ENCODE results near the gene KCNS1.

KCNS1 gene

DNA sequence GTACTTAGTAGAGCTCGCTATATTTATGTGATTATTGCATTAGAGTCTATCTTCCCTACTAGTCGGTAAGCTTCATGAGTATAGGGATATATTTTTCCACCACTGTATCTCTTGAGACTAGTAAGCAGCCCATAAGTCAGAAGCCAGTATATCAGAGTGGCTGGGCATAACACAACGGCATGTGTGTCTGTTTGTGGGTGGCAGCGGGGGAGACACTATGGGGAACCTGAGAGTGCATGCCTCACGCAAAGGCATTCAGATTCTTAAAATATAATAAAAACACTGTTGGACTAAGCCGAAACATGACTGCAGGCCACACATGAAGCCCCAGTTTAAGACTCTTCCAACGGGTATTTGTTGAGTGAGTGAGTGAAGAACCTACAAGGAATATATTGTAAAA, 8.0 kb downstream of the KCNS1 start:
- TF ChIP-seq, protein P1, sequence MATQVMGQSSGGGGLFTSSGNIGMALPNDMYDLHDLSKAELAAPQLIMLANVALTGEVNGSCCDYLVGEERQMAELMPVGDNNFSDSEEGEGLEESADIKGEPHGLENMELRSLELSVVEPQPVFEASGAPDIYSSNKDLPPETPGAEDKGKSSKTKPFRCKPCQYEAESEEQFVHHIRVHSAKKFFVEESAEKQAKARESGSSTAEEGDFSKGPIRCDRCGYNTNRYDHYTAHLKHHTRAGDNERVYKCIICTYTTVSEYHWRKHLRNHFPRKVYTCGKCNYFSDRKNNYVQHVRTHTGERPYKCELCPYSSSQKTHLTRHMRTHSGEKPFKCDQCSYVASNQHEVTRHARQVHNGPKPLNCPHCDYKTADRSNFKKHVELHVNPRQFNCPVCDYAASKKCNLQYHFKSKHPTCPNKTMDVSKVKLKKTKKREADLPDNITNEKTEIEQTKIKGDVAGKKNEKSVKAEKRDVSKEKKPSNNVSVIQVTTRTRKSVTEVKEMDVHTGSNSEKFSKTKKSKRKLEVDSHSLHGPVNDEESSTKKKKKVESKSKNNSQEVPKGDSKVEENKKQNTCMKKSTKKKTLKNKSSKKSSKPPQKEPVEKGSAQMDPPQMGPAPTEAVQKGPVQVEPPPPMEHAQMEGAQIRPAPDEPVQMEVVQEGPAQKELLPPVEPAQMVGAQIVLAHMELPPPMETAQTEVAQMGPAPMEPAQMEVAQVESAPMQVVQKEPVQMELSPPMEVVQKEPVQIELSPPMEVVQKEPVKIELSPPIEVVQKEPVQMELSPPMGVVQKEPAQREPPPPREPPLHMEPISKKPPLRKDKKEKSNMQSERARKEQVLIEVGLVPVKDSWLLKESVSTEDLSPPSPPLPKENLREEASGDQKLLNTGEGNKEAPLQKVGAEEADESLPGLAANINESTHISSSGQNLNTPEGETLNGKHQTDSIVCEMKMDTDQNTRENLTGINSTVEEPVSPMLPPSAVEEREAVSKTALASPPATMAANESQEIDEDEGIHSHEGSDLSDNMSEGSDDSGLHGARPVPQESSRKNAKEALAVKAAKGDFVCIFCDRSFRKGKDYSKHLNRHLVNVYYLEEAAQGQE (IDR thresholded peaks at IDR 0.05; ENCODE audit: low read depth), result no peak

DNA sequence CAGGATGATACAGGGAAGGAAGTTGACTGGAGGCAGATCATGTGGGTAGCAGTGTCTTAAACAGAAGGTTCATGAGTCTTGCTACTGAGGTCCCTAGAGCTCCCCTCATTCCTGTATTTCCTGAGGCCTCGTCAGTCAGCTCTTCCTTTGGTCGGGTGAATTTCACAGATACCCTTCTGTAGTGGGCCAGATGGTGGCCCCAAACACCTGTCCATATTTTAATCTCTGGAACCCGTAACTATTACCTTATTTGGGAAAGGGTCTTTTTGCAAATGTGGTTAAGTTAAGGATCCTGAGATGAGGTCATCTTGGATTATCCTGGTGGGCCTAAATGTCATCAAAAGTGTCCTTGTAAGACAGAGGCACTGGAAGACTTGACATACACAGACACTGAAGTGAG, 9.6 kb downstream of the KCNS1 start:
- no peak for TF ChIP-seq RAD21 (IDR thresholded peaks at IDR 0.05; ENCODE audit: low read depth)
- TF ChIP-seq CREB1 (IDR thresholded peaks at IDR 0.05; ENCODE audit: low read depth), result no peak
- TF ChIP-seq FOXM1 (IDR thresholded peaks at IDR 0.05; ENCODE audit: borderline replicate concordance, low read depth), result no peak
- no peak for TF ChIP-seq TAF1 (IDR thresholded peaks at IDR 0.05; ENCODE audit: low read depth)
- no peak for TF ChIP-seq EP300 (IDR thresholded peaks at IDR 0.05; ENCODE audit: borderline replicate concordance)
- TF ChIP-seq EGR1 (IDR thresholded peaks at IDR 0.05), result no peak
- TF ChIP-seq TCF12 (IDR thresholded peaks at IDR 0.05; ENCODE audit: low read depth), result no peak
- TF ChIP-seq, protein P2, sequence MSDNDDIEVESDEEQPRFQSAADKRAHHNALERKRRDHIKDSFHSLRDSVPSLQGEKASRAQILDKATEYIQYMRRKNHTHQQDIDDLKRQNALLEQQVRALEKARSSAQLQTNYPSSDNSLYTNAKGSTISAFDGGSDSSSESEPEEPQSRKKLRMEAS (IDR thresholded peaks at IDR 0.05), result no peak
- TF ChIP-seq ZBTB7A (IDR thresholded peaks at IDR 0.05; ENCODE audit: low read depth), result no peak
- no peak for TF ChIP-seq TEAD4 (IDR thresholded peaks at IDR 0.05)
- TF ChIP-seq CEBPB (IDR thresholded peaks at IDR 0.05), result no peak
- no peak for TF ChIP-seq YY1 (IDR thresholded peaks at IDR 0.05; ENCODE audit: low read depth)
- TF ChIP-seq NFIC (IDR thresholded peaks at IDR 0.05), result no peak
- TF ChIP-seq, protein P3, sequence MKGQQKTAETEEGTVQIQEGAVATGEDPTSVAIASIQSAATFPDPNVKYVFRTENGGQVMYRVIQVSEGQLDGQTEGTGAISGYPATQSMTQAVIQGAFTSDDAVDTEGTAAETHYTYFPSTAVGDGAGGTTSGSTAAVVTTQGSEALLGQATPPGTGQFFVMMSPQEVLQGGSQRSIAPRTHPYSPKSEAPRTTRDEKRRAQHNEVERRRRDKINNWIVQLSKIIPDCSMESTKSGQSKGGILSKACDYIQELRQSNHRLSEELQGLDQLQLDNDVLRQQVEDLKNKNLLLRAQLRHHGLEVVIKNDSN (IDR thresholded peaks at IDR 0.05), result no peak
- TF ChIP-seq, protein P1 (IDR thresholded peaks at IDR 0.05; ENCODE audit: low read depth), result no peak

DNA sequence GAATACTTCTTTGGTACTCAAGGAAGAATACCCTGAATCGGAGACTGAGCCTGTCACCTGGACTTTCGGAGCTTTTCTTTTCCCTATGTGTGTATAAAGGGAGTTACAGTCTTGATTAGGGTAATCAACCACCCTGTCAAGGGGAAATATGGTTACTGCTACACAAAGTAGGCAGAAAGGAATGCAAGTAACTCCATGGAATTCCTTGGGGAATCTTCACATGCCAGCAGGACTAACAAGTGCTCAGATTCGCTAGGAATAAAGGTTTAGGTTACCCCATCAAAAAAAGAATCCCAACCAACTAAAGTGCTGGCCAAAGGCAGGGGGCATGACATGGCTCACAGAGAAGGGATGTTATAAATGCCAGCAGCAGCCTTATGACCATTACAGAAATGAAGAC, 10.4 kb downstream of the KCNS1 start:
- TF ChIP-seq TAF1 (IDR thresholded peaks at IDR 0.05; ENCODE audit: low read depth), result no peak

DNA sequence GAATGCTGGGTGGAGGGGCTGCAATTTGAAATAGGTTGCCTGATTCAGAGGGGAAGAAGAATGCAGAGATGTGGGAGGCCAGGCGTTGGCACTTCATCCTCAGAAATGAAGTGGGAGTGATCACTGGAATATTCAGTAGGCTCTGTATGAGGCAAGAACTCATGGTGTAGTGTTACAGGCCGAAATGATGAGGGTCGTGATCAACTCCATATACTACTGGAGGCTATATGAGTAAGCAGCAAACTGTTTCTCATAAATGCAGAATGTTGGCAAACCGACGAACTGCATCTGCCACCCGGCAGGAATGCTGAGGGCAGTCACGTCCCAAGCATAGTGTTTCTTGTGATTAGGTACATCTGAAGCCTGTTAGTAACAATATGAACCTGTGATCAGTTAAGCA, 12.7 kb downstream of the KCNS1 start:
- TF ChIP-seq TEAD4 (IDR thresholded peaks at IDR 0.05) (no peak), CEBPB (IDR thresholded peaks at IDR 0.05) (no peak), EGR1 (IDR thresholded peaks at IDR 0.05) (no peak), YY1 (IDR thresholded peaks at IDR 0.05; ENCODE audit: low read depth) (no peak), EP300 (IDR thresholded peaks at IDR 0.05; ENCODE audit: borderline replicate concordance) (no peak), NFIC (IDR thresholded peaks at IDR 0.05) (no peak), RAD21 (IDR thresholded peaks at IDR 0.05; ENCODE audit: low read depth) (no peak), CREB1 (IDR thresholded peaks at IDR 0.05; ENCODE audit: low read depth) (no peak), FOXM1 (IDR thresholded peaks at IDR 0.05; ENCODE audit: borderline replicate concordance, low read depth) (no peak), ZBTB7A (IDR thresholded peaks at IDR 0.05; ENCODE audit: low read depth) (no peak)
- TF ChIP-seq, protein P1 (IDR thresholded peaks at IDR 0.05; ENCODE audit: low read depth), result no peak
- TF ChIP-seq, protein P2 (IDR thresholded peaks at IDR 0.05), result no peak

DNA sequence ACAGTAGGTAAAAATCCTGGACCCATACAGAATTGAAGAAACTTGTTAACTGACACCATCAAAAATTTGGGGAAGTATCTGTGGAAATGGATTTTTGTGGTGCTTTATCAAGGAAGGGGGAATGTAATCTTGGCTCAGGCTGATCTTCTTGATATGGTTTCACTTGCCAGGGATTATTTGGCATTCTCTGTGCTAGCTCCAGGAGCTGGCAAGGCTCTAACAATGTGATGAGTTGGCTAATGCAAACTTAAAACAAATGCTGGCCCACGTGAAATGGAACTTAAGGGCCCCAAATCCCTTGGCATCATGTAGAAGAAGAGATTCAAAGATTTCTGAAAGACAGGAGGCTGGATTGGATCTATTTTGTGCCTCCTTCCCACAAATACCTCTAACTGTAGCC, 13.1 kb downstream of the KCNS1 start:
- TF ChIP-seq, protein P2 (IDR thresholded peaks at IDR 0.05), result no peak
- TF ChIP-seq TCF12 (IDR thresholded peaks at IDR 0.05; ENCODE audit: low read depth) (no peak), NFIC (IDR thresholded peaks at IDR 0.05) (no peak), RAD21 (IDR thresholded peaks at IDR 0.05; ENCODE audit: low read depth) (no peak), ZBTB7A (IDR thresholded peaks at IDR 0.05; ENCODE audit: low read depth) (no peak), EGR1 (IDR thresholded peaks at IDR 0.05) (no peak), FOXM1 (IDR thresholded peaks at IDR 0.05; ENCODE audit: borderline replicate concordance, low read depth) (no peak), CEBPB (IDR thresholded peaks at IDR 0.05) (no peak), EP300 (IDR thresholded peaks at IDR 0.05; ENCODE audit: borderline replicate concordance) (no peak)
- TF ChIP-seq, protein P3 (IDR thresholded peaks at IDR 0.05), result no peak
- TF ChIP-seq, protein P1 (IDR thresholded peaks at IDR 0.05; ENCODE audit: low read depth), result no peak
